OCI-LY7 (cell line): ENCODE results near the gene MRPL19.

ENCODE experiments used
- EZH2phosphoT487 ChIP-seq: fragments of 200-600 bp; sonication (generic); IDR thresholded peaks from 2 replicates; pipeline ENCODE4 v1.6.1; 2018; ENCODE audit warnings: low read depth, borderline replicate concordance, mild to moderate bottlenecking, mixed run types, antibody characterized with exemption, low read length, moderate library complexity, mixed read lengths
- TF ChIP-seq, protein P1 (sequence below): fragments of 200-600 bp; sonication (generic); conservative IDR thresholded peaks from 2 replicates; pipeline ENCODE4 v1.5.1; 2014; ENCODE audit warnings: mild to moderate bottlenecking, antibody characterized with exemption, low read length, moderate library complexity, mixed read lengths

- TF ChIP-seq, protein P1, sequence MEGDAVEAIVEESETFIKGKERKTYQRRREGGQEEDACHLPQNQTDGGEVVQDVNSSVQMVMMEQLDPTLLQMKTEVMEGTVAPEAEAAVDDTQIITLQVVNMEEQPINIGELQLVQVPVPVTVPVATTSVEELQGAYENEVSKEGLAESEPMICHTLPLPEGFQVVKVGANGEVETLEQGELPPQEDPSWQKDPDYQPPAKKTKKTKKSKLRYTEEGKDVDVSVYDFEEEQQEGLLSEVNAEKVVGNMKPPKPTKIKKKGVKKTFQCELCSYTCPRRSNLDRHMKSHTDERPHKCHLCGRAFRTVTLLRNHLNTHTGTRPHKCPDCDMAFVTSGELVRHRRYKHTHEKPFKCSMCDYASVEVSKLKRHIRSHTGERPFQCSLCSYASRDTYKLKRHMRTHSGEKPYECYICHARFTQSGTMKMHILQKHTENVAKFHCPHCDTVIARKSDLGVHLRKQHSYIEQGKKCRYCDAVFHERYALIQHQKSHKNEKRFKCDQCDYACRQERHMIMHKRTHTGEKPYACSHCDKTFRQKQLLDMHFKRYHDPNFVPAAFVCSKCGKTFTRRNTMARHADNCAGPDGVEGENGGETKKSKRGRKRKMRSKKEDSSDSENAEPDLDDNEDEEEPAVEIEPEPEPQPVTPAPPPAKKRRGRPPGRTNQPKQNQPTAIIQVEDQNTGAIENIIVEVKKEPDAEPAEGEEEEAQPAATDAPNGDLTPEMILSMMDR: no peak
- no peak for TF ChIP-seq EZH2phosphoT487
Measured at GRCh38 chr2:75604484-75604883, 42.1 kb upstream of the MRPL19 start.
